HG02870 (cell line): ENCODE results near the gene RRAS.
A peak's percentile ranks its signal among the peaks of the same experiment; 100 is the strongest.

Experiments used
- ATAC-seq: cut with Tn5 transposase; IDR thresholded peaks from one replicate; pipeline ENCODE4 v1.9.1; 2021; ENCODE audit warnings: mild to moderate bottlenecking, moderate library complexity; ENCODE audit not compliant: unreplicated experiment

The RRAS gene

DNA sequence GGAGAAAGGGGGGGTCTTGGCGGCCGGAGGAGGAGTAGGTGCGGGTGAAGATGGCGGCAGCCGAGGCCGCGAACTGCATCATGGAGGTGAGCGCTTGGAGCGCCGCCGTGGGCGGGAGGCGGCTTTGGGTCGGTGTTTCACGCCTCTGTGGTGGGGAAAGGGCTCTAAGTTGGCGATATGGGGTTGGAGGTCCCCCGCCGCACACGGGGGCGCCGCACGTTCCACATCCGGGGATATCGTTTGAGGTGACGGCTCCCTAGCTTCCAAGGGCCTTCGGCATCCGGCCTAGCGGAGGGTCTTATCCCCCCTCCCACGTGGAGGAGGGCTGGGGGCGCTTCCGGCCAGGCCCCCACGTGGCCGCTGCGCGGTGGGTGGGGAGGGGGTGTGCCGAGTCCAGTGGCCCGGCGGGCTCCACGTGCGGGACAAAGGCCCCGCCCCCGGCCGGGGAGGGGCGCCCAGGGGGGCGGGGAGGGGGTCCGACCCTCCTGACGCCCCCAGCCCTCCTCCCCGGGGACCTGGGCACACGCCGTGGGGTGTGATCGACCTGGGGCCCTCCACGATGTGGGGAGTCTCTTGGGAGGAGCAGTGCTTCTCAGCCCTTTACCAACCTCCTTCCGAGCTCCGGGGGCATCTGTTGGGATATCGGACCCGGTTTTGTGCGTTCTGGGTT is 37.4 kb upstream of the RRAS start, which contains the start of gene PRMT1:
PRMT1 (plus strand) TSS at position 41 of the 670 bp plus-strand sequence; CDS start at position 51, 10 bp downstream.
- no peak for ATAC-seq

DNA sequence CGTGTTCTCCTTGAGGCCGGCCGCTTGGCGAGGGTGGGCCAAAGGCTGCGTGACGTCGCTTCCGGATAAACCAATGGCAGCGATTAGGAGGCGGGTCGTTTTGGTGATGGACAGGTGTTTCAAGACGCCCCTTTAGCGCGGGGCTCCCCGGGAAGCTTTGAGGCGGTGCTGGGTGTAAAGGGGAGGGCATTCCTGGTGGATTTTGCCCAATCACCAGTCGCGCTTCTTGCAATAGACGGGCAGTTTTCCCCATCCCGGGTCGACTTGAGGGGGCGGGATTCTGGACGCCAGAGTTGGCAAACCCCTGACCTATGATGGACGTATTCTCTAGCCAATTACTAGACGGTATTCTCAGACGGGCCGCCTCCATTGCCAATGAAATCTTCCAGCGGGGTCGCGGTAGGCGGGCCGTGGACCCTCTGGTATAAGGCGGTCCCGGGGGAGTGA is 36.9 kb upstream of the RRAS start:
- peak; percentile 65 for ATAC-seq

DNA sequence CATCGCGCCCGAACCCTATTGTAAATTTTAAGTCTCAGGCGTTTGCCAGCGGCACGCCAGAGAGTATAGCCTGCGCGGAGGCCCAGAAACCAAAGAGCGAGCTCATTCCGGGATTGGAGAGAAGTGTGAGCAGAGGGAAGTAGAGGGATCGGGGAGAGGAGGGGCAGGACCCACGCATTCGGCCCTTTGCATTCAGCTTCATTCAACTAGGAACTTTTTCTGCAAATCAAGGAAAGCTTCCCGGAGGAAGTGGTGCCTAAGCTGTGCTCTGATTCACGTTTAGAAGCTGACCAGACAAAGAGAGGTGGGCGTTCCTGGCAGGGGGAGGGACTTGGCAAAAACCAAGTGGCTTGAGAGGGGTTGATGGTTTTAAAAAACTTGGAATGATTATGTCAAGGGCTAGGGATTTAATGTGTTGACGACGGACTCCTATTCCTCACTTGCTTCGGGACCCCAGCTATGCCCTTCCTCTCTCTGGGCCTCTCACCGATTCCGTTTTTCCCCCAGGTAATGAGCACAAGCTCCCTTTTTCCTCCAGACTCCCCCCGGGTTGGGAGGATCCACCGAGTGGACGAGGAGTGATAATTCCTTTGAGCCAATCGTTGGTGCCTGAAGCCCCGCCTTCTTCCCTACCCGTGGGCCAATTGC is 36.3 kb upstream of the RRAS start:
- ATAC-seq, result peak; percentile 17

DNA sequence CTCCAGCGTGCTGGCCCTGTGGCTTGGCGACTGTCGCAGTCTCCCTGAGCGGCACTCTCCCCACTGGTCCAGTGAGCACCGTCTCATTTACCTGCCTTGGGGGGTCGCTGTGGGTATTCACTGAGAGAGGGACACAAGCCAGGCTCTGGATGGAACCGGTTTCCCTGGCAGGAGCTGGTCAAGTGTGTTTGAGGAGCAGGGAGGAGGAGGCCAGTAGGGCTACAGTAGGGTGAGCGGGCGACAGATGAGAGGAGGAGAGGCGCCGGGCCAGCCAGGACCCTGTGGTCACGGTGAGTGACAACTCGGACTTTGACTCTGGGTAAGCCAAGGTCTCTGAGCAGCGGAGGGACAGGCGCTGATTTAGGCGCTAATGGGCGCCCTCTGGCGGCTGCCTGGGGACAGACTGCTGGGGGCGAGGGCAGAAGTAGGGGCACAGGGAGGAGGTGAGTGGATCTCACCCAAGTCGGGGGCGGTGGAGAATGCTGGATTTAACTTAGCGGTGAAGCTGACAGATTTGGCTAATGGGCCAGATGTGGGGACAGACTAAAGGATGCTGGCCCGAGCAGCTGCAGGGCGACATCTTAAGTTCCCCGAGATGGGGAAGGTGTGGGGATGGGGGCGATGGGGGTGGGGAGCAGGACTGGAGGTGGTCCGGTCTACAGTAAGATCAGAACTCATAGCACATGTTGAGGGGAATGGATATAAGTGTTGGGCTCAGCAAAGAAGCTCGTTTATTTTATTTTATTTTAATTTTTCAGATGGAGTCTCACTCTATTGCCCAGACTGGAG is 32.4 kb upstream of the RRAS start:
- no peak for ATAC-seq

DNA sequence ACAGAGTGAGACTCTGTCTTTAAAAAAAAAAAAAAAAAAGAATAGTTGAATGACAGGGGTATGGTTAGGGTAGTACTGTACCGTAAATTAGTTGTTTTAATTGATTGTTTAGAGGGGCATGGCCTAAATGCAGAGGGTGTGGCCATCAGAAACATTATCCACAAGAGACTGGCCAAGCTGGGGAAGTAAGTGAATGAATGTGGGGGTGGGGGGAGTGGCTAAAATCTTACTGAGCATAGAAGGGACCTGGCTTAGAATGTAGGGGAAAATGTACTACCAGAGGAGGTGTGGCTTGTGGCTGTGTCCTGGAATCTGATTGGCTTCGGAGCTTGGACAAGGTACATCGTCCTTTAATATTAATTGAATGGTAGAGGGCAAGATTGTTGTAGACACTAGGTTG is 29.6 kb upstream of the RRAS start:
- no peak for ATAC-seq

DNA sequence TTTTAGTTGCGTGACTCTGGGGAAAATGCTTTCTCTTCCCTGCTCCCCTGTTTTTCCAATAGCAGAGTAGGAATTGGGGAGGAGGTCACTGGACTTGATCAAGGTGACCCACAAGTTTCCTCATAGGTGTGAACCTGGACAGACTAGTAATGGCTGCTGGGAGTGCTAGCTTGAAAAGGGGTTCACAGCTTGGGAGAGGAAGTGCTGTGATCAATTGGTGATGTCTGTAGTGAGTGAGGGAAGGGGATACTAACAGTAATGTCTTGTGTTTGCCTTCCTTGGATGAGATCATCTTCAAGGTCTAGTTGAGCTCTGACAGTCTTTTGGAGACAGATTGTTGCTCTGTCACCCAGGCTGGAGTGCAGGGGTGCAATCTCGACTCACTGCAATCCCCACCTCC is 27.5 kb upstream of the RRAS start:
- no peak for ATAC-seq

DNA sequence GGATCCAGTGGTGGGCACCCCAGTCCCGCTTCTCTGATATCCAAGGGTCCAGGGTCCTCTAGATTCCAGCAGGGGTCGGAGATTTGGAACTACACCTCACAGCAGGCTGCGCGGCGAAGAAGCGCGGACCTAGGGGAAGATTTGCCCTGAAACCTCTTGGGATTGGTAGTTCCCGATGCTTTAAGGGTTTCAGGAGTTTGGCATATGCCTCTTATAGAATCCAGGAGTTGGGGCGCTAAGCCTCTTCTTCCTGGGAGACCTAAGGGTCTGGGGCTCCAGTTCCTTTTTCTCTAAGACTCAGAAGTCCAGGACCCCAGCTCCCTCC is 26.1 kb upstream of the RRAS start:
- ATAC-seq, result no peak

DNA sequence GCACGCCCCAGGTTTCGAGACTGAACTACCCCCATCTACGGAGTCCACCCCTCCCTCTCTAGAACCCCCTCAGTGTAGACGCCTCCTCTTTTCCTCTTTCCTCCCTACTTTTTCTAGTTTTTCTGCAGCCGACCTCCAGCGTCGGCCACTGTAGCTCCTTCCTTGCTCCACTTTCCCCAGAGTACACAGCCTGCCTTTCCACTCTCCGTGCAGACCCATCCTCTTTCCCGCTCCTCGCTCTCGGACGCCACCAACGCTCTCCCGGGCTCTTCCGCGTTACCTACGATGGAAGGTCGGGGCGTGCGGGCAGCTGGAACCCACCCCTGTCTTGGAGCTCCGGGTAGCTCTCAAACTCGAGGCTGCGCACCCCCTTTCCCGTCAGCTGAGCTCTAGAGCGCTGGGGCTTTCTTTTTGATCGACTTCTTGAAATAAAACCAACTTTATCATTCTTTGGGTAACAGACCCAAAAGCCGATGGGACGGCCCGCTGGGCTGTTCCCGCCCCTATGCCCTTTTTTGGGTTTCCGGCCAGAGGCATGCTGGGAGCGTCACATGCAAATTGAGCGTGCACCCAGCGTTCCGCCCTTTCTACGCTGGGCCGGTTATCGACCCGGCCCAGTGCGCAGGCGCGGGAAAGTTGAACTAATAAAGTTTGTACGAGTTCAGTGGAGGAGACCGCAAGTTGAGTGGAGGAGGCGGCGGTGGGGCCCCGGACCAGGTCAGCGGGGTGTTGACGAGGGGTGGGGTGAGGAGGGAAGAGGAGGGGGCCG is 25.6 kb upstream of the RRAS start, which contains the start of the genes BCL2L12 and IRF3:
BCL2L12 (plus strand) TSS at position 583 of the 769 bp plus-strand sequence. CDS start 760 bp downstream, outside the sequence.
IRF3 (minus strand) TSS at position 507 of the 769 bp plus-strand sequence. CDS start 1,019 bp downstream, outside the sequence.
- ATAC-seq, result peak; percentile 84

DNA sequence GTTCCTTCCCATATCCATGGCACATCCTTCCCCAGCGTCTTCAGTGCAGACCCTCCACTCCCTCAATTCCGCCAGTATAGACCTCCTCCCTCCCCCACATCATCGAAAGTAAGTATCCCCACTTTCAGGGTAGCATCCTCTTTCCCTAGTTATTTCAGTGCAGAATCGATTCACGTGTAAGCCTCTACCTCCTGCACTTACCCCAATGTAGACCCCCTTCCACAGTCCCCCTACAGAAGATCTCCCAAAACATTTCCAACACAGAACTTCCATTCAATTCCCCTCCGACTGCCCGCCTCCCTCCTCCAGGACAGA is 25.1 kb upstream of the RRAS start:
- ATAC-seq, result no peak

DNA sequence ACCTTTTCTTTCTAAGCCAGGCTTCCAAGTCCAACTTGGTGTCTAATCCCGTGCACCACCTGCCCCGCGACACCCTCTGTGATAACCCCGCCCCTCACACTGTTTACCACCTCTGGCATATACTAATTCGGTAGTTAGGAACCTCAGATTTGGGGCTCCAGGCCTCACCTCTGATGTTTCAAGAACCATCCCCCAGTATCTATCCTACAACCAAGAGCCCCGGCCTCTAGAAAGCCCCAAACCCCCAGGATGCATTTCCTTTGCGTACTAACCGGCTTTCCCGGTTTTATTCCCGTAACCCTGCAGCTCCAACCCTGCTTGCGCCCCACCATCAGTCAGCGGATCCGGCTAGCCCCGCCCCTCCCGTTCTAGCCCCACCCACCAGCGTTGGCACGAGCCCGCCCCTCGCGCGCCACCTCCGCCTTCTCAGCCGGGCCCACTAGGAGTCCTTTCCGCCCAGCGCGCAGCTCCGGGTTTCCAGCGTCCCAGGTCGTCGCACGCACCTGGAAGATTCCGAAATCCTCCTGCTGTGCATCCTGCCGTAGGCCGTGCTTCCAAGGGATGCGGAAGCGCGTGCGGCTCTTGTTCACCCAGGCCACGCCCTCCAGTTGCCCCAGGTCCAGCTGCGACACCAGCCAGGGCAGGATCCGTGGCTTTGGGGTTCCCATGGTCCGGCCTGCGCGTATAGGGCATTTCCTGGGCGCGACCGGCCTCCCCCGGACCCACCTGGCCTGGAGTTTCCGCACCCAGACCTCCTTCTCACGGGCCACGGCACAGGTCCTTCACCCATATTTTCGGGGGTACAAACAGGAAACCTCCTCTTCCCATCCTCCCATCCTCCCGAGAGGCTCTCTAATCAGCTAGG is 24.5 kb upstream of the RRAS start:
- no peak for ATAC-seq

DNA sequence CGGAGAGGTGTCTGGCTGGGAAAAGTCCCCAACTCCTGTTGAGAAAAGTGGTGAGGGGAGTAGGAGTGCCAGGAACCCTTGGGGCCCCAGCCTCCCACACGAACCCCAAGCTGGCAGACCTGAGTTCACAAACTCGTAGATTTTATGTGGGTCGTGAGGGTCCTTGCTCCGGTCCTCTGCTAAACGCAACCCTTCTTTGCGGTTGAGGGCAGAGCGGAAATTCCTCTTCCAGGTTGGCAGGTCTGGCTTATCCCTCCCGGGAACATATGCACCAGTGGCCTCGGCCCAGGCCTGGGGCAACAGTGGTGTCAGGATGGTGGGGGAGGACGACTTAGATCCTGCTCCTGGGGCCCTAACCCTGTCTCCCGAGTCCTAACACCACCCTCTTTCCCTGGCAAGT is 23.3 kb upstream of the RRAS start:
- no peak for ATAC-seq

DNA sequence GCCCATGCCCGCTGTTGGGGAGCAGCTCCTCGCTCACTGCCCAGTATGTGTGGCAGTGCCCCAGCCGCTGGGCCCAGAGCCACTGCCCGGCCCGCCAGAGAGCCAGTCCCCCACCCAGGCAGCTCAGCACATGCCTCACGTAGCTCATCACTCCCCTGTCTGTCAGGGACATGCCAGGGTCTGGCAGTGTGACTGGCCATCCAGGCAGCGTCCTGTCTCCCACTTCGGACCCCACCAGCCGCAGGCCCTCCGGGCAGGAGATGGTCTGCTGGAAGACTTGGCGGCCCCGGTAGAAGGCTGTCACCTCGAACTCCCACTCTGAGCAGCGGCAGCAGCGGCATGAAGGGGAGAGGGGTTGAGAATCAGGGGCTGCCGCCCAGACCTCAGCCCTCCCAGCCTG is 22.1 kb upstream of the RRAS start:
- no peak for ATAC-seq

DNA sequence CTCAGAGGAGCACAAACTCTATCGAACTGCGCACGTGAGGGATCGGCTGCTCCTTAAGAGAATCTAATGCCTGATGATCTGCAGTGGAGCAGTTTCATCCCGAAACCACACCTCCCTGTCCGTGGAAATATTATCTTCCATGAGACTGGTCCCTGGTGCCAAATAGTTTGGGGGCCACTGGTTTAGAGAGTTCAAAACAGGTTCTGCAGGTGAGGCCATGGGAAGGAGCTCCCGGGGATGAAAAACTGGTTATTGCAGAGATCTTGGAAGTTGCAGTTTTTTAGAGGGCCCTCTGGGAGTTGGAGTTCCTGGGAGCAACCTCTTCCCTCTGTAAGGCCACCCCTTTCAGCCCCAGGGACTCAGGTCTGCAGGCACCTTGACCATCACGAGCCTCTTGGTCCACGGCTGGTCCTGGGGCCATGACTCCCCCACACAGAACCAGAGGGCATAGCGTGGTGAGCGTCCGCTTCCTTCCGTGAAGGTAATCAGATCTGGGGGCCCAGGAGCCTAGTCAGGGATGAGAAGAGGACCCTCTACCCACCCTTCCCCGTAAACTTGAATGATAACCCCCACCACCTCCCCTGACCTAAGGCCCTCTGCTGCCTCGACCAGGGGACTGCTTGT is 20.5 kb upstream of the RRAS start:
- no peak for ATAC-seq

DNA sequence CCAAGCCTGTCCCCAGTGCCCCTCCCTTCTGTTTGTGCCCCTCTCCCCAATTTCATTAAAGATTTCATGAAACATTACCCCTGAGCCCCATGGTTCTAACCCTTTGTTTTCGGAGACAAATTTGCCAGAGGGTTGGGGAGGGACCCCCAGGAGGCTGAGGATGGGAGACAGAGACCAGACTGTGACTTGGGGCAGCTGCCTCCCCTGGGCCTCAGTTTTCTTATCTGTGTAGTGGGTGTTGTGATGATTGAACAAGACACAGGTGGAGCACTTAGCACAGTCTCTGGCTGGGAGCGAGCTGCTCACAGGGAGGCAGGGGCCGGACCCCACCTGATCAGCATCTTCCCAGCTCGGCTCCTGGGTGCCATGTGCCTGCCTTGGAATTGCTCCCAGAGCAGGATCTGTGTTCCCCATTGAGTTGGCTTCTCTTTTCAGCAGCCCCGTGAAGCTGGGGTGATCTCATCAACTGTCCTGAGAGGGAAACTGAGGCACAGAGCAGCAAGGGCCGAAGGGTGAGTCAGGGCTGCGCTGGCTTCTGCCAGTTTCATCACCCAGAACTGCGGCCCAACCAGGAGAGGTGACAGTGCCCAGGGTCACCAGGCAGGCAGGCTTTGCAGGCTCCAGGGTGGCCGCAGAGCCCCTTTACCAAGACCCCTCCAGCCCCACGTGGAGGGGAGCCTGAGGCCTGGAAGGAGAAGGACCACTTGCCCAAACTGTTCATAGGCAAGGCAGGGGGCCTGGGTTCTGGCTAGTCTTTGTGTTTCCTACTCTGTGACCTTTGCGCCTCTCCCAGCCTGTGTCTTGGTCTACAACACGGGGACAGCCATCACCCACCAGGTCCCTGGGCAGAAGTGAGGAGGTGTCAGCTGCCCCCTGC is 18.9 kb upstream of the RRAS start:
- no peak for ATAC-seq

DNA sequence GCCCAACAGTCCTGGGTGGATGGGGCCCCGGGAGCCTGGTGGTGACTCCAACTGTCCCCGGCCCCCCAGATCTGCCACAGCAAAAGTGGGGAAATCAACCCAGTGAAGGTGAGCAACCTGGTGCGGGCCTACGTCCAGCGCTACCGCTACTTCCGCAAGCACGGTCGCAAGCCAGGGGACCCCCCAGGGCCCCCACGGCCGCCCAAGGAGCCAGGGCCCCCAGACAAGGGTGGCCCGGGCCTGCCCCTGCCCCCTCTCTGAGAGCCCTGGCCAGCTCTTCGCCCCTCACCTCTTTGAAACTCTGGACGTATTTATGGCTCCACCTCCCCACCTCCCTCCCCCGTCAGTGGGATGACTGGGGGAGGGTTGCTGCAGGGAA is 18.2 kb upstream of the RRAS start:
- no peak for ATAC-seq

DNA sequence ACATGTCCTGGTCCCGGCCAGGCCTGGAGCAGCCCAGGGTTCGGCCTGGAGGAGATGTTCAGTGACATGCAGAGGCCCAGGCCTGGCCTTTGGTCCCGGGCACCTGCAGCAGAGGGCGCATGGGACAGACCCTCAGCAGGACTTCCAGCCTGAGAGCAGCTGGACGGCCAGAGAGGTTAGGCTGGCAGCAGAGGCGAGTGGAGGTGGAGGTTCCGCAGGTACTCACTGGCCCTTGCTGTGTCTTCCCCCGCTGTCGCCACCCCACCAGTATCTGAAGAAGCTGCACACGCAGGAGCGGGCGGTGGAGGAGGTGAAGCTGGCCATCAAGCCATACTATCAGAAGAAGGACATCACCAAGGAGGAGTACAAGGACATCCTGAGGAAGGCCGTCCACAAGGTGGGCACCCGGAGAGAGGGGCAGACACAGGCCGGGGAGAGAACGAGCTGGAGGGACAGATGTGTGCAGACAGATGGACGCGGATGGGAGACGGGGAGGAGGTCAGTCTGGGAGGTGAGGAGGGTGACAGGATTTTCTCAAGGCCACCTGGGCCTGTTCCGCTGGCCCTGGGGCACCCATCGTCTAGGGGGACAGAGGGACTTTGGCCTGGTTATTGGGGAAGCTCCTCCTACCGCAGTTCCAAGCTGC is 17.7 kb upstream of the RRAS start:
- ATAC-seq, result no peak

DNA sequence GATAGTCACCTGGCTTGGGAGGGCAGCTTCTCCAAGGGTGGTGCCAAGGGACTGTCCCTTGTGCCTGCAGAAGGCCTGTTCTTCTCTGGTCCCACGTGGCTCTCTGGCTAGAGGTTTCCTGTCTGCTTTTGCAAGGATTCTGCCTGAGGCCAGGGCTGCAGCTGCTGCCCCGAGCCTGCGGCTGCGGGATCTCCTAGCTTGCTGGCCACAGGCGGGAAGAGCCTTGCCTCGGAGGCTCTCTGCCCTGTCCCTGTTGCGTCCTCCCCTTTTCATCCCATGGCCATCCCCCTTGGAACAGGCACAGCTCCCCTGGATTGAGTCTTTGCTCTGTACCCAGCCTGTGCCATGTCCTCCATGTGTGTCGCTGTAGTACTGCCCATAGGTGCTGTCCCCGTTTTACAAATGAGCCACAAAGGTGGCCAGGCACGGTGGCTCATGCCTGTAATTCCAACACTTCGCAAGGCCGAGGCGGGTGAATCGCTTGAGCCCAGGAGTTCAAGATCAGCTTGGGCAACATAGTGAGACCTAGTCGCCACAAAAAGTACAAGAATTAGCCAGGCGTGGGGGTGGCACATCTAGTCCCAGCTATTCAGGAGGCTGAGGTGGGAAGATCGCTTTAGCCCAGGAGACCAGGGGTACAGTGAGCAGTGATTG is 16.6 kb upstream of the RRAS start:
- no peak for ATAC-seq
